Parathyroid adenoma (tissue), 2 donors: Measurements from ENCODE around the gene ZYG11A.

Experiments used
- H2AFZ ChIP-seq: fragments of 300-600 bp; sonication (generic); one replicate; pipeline ENCODE4 v1.7.0; 2017; ENCODE audit warnings: antibody characterized with exemption, mild to moderate bottlenecking
- H3K27ac ChIP-seq: fragments of 300-600 bp; sonication (generic); one replicate; pipeline ENCODE4 v1.7.0; 2017
- H3K27me3 ChIP-seq: fragments of 300-600 bp; sonication (generic); one replicate; pipeline ENCODE4 v1.7.0; 2017; ENCODE audit warnings: low read length; ENCODE audit not compliant: control insufficient read depth, insufficient read depth
- H3K36me3 ChIP-seq: fragments of 300-600 bp; sonication (generic); one replicate; pipeline ENCODE4 v1.7.0; 2017; ENCODE audit warnings: low read length; ENCODE audit not compliant: control insufficient read depth, insufficient read depth
- H3K4me1 ChIP-seq: fragments of 300-600 bp; sonication (generic); one replicate; pipeline ENCODE4 v1.7.0; 2017; ENCODE audit warnings: control low read depth
- H3K4me2 ChIP-seq: fragments of 300-600 bp; sonication (generic); one replicate; pipeline ENCODE4 v1.7.0; 2017; ENCODE audit warnings: low read length
- H3K4me3 ChIP-seq: fragments of 300-600 bp; sonication (generic); one replicate; pipeline ENCODE4 v1.7.0; 2017; ENCODE audit warnings: low read depth, low read length
- H3K79me2 ChIP-seq: fragments of 300-600 bp; sonication (generic); one replicate; pipeline ENCODE4 v1.7.0; 2017; ENCODE audit warnings: control low read depth
- H3K9ac ChIP-seq: fragments of 300-600 bp; sonication (generic); one replicate; pipeline ENCODE4 v1.7.0; 2017; ENCODE audit warnings: mild to moderate bottlenecking
- H3K9me3 ChIP-seq: fragments of 300-600 bp; sonication (generic); one replicate; pipeline ENCODE4 v1.7.0; 2017; ENCODE audit warnings: low read length; ENCODE audit not compliant: control insufficient read depth
- CTCF ChIP-seq: fragments of 300-600 bp; sonication (generic); IDR thresholded peaks from one replicate; pipeline ENCODE4 v1.7.0; 2017; ENCODE audit warnings: antibody characterized with exemption, mild to moderate bottlenecking
- donor health status: primary hyperparathyroidism.

Gene ZYG11A

GRCh38 chr1:52877554-52877953 is 35.0 kb downstream of the ZYG11A start:
- H3K4me1 ChIP-seq: no peaks in the 10 kb centered on the region
- no peak overlapping the region for H2AFZ ChIP-seq
- H3K4me2 ChIP-seq: no peak overlapping the region
- H3K79me2 ChIP-seq: no peaks in the 10 kb centered on the region
- no peaks in the 10 kb centered on the region for H3K36me3 ChIP-seq
- no peak for TF ChIP-seq CTCF
- no peak overlapping the region for H3K4me3 ChIP-seq
- no peaks in the 10 kb centered on the region for H3K9me3 ChIP-seq
- H3K27ac ChIP-seq: no peak overlapping the region
- H3K9ac ChIP-seq: no peak overlapping the region
- no peaks in the 10 kb centered on the region for H3K27me3 ChIP-seq

GRCh38 chr1:52880206-52880605 is 37.6 kb downstream of the ZYG11A start:
- Histone ChIP-seq H3K36me3 (no peaks in the 10 kb centered on the region), H3K27me3 (no peaks in the 10 kb centered on the region), H3K4me3 (no peak overlapping the region), H3K4me2 (no peak overlapping the region), H3K9ac (no peak overlapping the region), H3K4me1 (no peaks in the 10 kb centered on the region), H3K79me2 (no peaks in the 10 kb centered on the region), H2AFZ (no peak overlapping the region), H3K27ac (no peak overlapping the region), H3K9me3 (no peaks in the 10 kb centered on the region)
- no peak for TF ChIP-seq CTCF

- Histone ChIP-seq H3K9ac (no peak overlapping the region), H3K27me3 (no peaks in the 10 kb centered on the region), H3K27ac (no peak overlapping the region), H3K4me1 (no peaks in the 10 kb centered on the region), H3K4me3 (no peak overlapping the region), H3K4me2 (no peak overlapping the region), H3K9me3 (no peaks in the 10 kb centered on the region), H2AFZ (no peak overlapping the region), H3K79me2 (no peaks in the 10 kb centered on the region), H3K36me3 (no peaks in the 10 kb centered on the region)
- no peak for TF ChIP-seq CTCF
Measured at GRCh38 chr1:52887483-52887882, 44.9 kb downstream of the ZYG11A start.

- no peak for TF ChIP-seq CTCF
Measured at GRCh38 chr1:52892424-52893215, 50.1 kb downstream of the ZYG11A start.

GRCh38 chr1:52899445-52899894 is 56.9 kb downstream of the ZYG11A start:
- H3K9ac ChIP-seq: no peak overlapping the region
- H3K27me3 ChIP-seq: no peaks in the 10 kb centered on the region
- H3K36me3 ChIP-seq: no peaks in the 10 kb centered on the region
- H2AFZ ChIP-seq: no peak overlapping the region
- no peaks in the 10 kb centered on the region for H3K4me1 ChIP-seq
- no peaks in the 10 kb centered on the region for H3K9me3 ChIP-seq
- H3K79me2 ChIP-seq: no peaks in the 10 kb centered on the region
- TF ChIP-seq CTCF: no peak
- no peak overlapping the region for H3K4me2 ChIP-seq
- H3K4me3 ChIP-seq: no peak overlapping the region
- H3K27ac ChIP-seq: no peak overlapping the region

More at GRCh38 chr1:52892424-52893215, 50.1 kb downstream of the ZYG11A start:
- Histone ChIP-seq H3K4me3 (no peak overlapping the region), H3K4me2 (no peak overlapping the region), H3K79me2 (no peaks in the 10 kb centered on the region), H3K27me3 (no peaks in the 10 kb centered on the region), H3K4me1 (no peaks in the 10 kb centered on the region), H3K36me3 (no peaks in the 10 kb centered on the region), H3K27ac (no peak overlapping the region), H3K9me3 (no peaks in the 10 kb centered on the region), H3K9ac (no peak overlapping the region), H2AFZ (no peak overlapping the region)
